Retinal pigment epithelial cell (primary cell): ENCODE measurements around the gene BRAF.
A peak's percentile ranks its signal among the peaks of the same experiment; 100 is the strongest.
"Not testable (repeated sequence)": the region's sequence is repeated elsewhere in the genome, so short reads cannot be mapped to it uniquely, and the experiment has no call there.

Source experiments
- DNase-seq: peaks from one replicate; pipeline ENCODE4 v3.0.0-alpha.2; 2010; ENCODE audit warnings: low read depth
- H3K4me3 ChIP-seq: 2 replicates; pipeline ENCODE4 v1.5.1; 2011; ENCODE audit warnings: mild to moderate bottlenecking, low read length, control low read depth, moderate library complexity
- TF ChIP-seq, protein P1 (sequence below): conservative IDR thresholded peaks from 2 replicates; pipeline ENCODE4 v1.5.1; 2011; ENCODE audit warnings: low read depth, low read length, control low read depth, inconsistent platforms

The BRAF gene

DNA sequence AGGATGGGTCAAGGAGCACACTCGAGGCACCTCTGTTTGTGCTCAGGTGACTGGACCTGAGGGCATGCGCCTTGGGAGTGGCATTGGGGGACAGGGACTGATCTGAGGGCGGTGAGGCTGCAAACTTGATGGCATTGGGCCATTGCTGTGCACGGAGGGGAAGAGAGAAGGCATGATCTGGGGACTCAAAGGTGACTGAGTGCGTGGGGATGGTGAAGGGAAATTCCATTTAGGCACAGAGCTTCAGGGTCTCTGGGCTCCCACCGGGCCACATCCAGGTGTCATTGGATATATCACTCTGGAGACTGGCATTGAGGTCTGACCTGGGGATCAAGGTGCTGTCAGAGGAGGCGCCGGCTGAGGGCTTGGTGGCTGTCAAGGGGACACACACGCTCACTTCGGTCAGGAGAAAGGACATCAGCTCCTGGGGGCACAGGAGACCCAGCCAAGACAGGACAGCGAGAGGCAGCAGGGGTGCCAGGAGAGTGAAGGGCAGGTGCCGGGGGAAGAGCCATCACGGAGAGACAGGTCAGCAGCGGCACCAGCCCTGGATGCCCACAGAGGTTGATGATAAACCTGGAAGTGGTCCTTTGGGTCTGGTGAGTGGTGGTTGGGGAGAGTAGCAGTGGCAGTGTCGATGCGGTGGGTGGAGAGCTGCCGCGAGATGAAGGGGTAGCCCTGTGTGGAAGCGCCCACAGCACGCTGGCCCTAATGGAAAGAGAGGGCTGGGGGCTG, 246.5 kb downstream of the BRAF start:
- no peak for DNase-seq
- TF ChIP-seq, protein P1, sequence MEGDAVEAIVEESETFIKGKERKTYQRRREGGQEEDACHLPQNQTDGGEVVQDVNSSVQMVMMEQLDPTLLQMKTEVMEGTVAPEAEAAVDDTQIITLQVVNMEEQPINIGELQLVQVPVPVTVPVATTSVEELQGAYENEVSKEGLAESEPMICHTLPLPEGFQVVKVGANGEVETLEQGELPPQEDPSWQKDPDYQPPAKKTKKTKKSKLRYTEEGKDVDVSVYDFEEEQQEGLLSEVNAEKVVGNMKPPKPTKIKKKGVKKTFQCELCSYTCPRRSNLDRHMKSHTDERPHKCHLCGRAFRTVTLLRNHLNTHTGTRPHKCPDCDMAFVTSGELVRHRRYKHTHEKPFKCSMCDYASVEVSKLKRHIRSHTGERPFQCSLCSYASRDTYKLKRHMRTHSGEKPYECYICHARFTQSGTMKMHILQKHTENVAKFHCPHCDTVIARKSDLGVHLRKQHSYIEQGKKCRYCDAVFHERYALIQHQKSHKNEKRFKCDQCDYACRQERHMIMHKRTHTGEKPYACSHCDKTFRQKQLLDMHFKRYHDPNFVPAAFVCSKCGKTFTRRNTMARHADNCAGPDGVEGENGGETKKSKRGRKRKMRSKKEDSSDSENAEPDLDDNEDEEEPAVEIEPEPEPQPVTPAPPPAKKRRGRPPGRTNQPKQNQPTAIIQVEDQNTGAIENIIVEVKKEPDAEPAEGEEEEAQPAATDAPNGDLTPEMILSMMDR, result no peak
- no peak overlapping the region for H3K4me3 ChIP-seq

DNA sequence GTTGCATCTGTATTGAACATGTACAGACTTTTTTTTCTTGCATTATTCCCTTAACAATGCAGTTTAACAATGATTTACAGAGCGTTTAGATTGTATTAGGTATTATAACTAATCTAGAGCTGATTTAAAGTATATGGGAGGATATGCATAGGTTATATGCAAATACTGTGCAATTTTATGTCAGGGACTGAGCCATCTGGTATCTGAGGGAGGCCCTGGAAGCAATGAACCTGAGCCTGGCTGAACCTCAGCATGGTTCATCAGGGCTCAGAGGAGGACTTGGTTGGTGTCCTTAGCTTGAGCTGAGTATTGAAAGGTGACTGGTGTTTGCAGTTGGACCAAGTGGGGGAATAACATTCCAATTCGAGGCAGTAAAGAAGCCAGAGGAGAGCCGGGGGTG, 247.2 kb downstream of the BRAF start:
- DNase-seq, result no peak
- TF ChIP-seq, protein P1, result no peak
- H3K4me3 ChIP-seq, result no peak overlapping the region

DNA sequence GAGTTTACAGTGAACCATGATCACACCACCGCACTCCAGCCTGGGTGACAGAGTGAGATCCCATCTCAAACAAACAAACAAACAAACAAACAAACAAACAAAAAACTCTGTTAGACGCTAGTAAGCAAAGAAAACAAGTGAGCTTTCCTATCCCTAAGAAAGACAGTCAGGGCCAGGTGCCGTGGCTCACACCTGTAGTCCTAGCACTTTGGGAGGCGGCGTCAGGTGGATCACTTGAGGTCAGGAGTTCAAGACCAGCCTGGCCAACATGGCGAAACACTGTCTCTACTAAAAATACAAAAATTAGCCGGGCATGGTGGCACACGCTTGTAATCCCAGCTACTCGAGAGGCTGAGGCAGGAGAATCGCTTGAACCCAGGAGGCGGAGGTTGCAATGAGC, 247.8 kb downstream of the BRAF start:
- H3K4me3 ChIP-seq, DNase-seq: not testable (repeated sequence)

DNA sequence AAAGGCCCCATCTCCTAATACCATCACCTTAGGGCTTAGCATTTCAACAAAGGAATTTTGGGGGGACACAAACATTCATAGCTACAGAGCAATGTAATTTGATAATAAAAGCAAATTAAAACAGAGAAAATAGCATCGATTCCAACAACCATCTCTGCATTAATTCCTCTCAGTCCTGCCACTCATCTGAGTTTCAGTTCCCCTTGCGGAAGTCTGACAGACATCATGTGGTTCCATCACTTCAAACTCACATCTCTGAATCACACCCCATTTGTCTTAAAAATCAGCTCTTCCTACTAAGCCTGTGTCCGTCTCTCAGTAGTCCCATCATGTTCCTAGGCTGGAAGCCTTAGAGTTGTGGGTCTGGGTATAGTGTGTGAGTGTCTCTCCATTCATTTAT, 248.4 kb downstream of the BRAF start:
- no peak for DNase-seq
- TF ChIP-seq, protein P1, result no peak
- H3K4me3 ChIP-seq, result no peak overlapping the region

DNA sequence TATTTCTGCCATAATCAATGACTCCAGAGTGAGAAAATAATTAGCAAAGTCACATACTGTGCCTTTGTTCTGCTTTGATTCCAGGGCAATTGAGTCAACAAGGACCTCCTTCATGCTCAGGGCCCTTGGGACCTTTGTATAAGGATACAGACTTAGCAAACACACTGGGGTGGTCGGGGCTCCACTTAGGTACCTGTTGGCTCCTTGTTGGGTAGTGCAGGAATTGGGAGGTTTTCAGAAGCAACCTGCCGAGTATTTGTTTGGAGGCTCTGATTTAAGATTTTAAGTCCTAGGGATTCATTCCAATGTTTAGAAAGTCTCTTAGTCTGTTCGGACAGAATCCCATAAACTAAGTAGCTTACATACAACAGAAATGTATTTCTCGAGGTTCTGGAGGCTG, 249.0 kb downstream of the BRAF start:
- no peak overlapping the region for H3K4me3 ChIP-seq
- DNase-seq, result no peak
- TF ChIP-seq, protein P1, result no peak

DNA sequence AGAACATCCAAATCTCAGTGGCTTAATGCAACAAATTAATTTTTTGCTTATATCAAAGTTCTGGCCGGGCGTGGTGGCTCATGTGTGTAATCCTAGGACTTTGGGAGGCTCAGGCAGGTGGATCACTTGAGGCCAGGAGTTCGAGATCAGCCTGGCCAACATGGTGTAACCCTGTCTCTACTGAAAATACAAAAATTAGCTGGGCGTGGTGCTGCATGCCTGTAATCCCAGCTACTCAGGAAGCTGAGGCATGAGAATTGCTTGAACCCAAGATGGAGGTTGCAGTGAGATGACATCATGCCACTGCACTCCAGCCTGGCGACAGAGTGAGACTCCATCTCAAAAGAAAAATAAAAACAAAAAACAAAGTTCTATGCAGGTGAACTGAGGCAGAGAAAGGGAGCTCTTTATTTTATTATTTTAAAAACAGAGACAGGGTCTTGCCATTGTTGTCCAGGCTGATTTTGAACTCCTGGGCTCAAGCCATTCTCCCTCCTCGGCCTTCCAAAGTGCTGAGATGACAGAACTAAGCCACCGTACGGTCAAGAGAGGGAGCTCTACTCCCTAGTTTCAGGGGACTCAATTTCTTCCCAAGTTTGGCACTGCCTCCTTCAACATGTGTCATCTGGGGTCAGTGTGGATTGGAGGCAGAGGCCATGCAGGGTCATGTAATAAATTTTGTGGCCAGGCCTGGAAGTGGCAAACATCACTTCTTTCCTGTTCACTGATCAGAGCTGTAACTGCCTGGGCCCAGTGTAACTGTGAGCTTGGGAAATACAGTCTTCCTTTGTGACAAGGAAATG, 249.6 kb downstream of the BRAF start:
- no peak for DNase-seq

DNA sequence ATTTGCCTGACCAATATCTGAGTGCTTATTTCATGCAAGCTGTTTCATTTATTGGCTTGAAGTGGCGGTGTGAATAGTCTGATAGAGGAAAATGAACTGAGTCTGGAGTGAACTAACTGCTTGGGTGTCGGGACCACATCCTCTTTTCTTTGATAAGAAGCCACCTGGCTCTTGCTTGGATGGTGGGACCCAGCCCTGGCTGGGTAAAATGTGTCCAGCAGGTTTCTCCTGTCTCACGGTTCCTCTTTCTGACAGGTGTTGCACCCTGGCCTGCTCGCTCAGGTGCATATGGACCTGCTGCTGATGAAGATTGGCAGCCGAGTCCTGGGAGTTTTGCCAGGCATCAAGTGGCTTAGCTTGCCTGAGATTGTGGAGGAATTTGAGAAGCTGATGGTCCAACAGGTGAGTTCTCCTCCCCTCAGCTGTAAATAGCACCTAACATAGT, 250.4 kb downstream of the BRAF start:
- TF ChIP-seq, protein P1, result no peak
- H3K4me3 ChIP-seq, result no peak overlapping the region
- no peak for DNase-seq

More for the DNA sequence above, 249.6 kb downstream of the BRAF start:
- TF ChIP-seq, protein P1, result peak; percentile 57
- H3K4me3 ChIP-seq, result no peak overlapping the region
